Small intestine (tissue), 7 donors: Measurements from ENCODE around the gene VWC2. TPM values are rescaled to one million over a fixed set of nuclear protein-coding genes. Genes with fewer than 3 reads are reported as not detected.

ENCODE experiments used
- DNase-seq, 2 donors: peaks; one replicate each; pipeline versions ENCODE4 v3.0.0 to v3.0.0-alpha.2; 2013
- FAIRE-seq: peaks from 2 replicates; lab custom pipeline; 2012; peaks lifted over from hg19 to GRCh38; lab: Jason Lieb, UNC
- H3K27ac ChIP-seq, 3 donors: one replicate each; pipeline ENCODE4 v1.5.1; 2013; ENCODE audit warnings: low read length in 2 of 3, mild to moderate bottlenecking in 2 of 3, control low read depth in 1 of 3, inconsistent platforms in 1 of 3, low read depth in 1 of 3, moderate library complexity in 1 of 3
- H3K27me3 ChIP-seq, 3 donors: one replicate each; pipeline ENCODE4 v1.6.1; 2013; ENCODE audit warnings: low read length in 3 of 3, inconsistent platforms in 1 of 3; ENCODE audit not compliant: control insufficient read depth in 3 of 3, insufficient read depth in 3 of 3
- H3K36me3 ChIP-seq, 3 donors: one replicate each; pipeline ENCODE4 v1.6.1; 2013; ENCODE audit warnings: low read length in 3 of 3, inconsistent platforms in 1 of 3, low read depth in 1 of 3, mild to moderate bottlenecking in 1 of 3, moderate library complexity in 1 of 3; ENCODE audit not compliant: control insufficient read depth in 3 of 3, insufficient read depth in 2 of 3
- H3K4me1 ChIP-seq, 3 donors: one replicate each; pipeline ENCODE4 v1.6.1; 2013; ENCODE audit warnings: low read length in 2 of 3, inconsistent platforms in 1 of 3, low read depth in 1 of 3, mild to moderate bottlenecking in 1 of 3, moderate library complexity in 1 of 3; ENCODE audit not compliant: control insufficient read depth in 3 of 3, insufficient read depth in 2 of 3
- H3K4me3 ChIP-seq, 3 donors: one replicate each; pipeline ENCODE4 v1.5.1; 2013; ENCODE audit warnings: low read length in 3 of 3, control low read depth in 1 of 3, inconsistent platforms in 1 of 3, low read depth in 1 of 3, mild to moderate bottlenecking in 1 of 3, moderate library complexity in 1 of 3
- H3K9me3 ChIP-seq, 2 donors: one replicate each; pipeline ENCODE4 v1.6.1; 2013; ENCODE audit warnings: low read depth in 1 of 2, low read length in 1 of 2; ENCODE audit not compliant: control insufficient read depth in 2 of 2, insufficient read depth in 1 of 2
- WGBS, 3 donors: extraction: QIAGEN DNeasy Blood & Tissue Kit; methylation state at CpG; one replicate each; pipeline ENCODE4 v1.1.7; 2013; 5-methylcytosine and 5-hydroxymethylcytosine counted together
- polyA plus RNA-seq, 4 donors: library from polyadenylated mRNA; stranded (reverse) in 3 of 4; unstranded in 1 of 4; fragments of 200-250 nt in 3 of 4; fragments of 120-200 nt in 1 of 4; gene quantifications; one replicate each; pipeline versions ENCODE4 v1.2.1 to v1.2.3, GENCODE V29; 2013
- donor health status: healthy with polysubstance abuse.
- donor health status: control.
- donor health status: control.
- donor health status: Bipolar disorder and iron deficiency.
- donor health status: healthy.

VWC2 gene
- polyA plus RNA-seq, 4 donors = 0.10 to 0.89 TPM; not detected in 2

DNA sequence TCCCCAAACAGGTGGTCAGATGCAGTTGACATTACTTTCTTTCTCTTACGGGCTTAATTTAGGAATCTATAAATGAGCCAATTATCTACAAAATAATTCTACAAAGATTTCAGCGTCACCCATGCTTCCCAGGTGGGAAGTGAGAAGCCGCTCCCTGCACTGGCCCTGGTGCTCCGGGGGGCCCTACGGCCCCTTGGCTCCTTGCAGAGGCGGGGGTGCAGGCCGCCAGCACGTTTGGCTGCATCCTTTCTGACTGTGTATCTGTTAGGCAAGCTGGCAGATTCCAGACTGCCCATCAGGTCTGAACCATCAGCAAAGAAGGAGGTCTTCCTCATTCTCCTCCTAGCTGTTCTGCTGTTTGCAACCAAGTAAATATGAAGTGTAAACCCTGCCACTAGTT lies 16.3 kb downstream of the VWC2 start:
- Histone ChIP-seq H3K36me3 (no peaks in the 10 kb centered on the region), H3K4me3 (no peak overlapping the region), H3K9me3 (no peaks in the 10 kb centered on the region), H3K27me3 (no peaks in the 10 kb centered on the region), H3K4me1 (no peaks in the 10 kb centered on the region), H3K27ac (no peak overlapping the region)
- FAIRE-seq (no peak), DNase-seq (no peak)
- WGBS, 3 donors = 70 to 80% (median 75%) methylated on average over 8 of the region's 8 CpGs

DNA sequence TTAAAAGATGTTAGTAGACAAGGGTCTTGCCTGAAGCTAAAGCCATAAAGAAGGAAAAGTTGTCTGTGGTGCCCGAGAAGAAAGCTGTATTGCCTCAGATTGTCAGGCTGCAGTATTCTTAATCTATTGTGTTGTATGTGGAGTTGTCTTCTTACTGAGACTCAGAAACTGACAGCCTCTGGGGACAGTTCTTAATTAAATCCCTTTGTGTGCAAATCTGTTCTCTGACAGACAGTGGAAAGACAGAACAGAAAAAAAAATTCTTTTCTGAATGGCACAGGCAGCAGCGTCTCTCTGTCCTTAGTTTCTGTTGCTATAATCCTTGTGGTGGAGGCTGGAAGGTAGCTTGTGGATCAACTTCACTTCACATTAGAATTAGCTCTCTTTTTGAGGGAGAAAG lies 16.8 kb downstream of the VWC2 start:
- Histone ChIP-seq H3K4me1 (no peaks in the 10 kb centered on the region), H3K36me3 (no peaks in the 10 kb centered on the region), H3K4me3 (no peak overlapping the region), H3K9me3 (no peaks in the 10 kb centered on the region), H3K27me3 (no peaks in the 10 kb centered on the region), H3K27ac (no peak overlapping the region)
- FAIRE-seq (no peak), DNase-seq (no peak)
- WGBS, 3 donors = 62 to 67% (median 66%) methylated on average over 2 of the region's 2 CpGs

DNA sequence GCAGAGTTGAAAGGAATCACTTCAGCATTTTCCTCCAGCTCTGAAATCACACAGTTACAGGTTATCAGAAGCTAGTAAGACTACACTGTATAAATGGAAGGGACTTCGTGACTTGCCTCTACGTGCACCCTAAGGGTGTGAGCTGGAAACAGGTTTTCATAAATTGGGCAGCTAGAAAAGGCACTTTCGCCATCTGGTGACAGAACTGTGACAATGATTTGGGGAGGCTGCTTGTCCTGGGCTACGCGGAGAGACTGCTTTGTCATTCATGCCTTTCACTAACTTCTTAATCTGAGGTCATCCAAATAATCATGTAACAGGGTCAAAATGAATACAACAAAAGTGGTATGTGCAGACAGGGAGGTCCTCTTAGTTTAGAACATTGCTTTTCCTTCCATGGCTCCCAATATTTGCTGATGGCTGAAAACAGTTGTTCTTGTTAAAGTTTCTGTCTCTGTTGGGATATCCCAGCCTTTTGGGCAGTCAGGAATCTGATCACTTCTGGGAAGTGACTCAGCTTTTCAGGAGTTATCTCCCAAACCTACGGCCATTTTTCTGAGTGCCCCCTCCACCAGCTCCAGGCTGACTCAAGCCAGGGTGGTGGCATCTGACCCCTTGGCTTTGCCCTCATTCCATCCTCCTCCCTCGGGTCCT lies 17.8 kb downstream of the VWC2 start:
- Histone ChIP-seq H3K4me3 (no peak overlapping the region), H3K27me3 (no peaks in the 10 kb centered on the region), H3K27ac (no peak overlapping the region), H3K36me3 (no peaks in the 10 kb centered on the region), H3K9me3 (no peaks in the 10 kb centered on the region), H3K4me1 (no peaks in the 10 kb centered on the region)
- WGBS, 3 donors = 22 to 28% (median 22%) methylated on average over 7 of the region's 7 CpGs
- DNase-seq (peak in 1 of 2 donors; percentile 41), FAIRE-seq (no peak)

DNA sequence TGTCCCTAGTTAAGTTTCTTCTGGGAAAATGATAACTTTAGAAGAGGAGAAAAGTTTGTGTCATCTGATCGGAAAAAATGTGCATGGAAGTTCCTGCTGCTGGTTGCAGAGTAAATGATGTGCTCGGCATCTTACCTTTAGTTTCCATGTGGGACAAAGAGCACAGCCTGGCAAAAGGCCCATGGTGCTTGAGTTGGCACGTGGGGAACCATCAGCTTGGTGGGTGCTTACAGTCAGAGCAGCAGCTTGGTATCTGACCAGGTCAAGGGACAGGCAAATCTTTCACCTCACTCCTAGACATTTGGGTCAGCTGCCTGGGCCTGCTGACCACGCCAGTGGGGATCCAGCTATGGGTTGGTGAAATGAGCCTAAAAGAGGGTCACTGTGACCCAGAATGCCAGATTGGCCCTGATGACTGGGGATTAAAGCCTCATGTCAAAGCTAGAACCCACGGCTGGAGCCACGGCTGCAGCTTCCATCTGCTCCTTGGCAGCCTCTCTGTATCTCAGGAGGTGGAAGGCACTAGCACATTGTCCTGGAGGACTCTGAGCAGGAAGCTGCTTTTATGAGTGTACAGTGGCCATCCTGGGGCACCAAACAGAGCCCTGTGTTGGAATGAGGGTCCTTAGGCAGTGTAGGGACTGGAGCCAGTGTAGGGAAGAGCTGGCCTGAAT lies 24.7 kb downstream of the VWC2 start:
- no peak for FAIRE-seq

DNA sequence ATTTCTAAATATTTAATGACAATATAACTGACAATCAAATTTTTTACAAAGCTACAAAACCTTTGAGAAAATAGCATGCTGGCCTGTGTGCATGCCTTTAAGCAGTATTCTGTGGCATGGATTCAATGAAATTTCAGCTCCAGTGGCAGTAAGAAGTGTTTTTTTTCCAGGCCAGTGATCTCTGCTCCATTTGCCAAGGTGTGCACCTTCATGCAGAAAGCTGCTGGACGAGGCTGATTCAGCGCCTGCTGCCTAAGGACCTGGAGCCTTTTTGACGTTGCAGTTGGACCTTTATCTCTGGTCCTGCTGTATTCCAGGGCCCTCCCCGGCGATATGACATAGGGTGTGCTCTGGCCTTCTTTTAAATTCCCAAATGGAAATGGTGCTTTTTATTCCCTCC lies 26.6 kb downstream of the VWC2 start:
- Histone ChIP-seq H3K9me3 (no peaks in the 10 kb centered on the region), H3K36me3 (no peaks in the 10 kb centered on the region), H3K4me1 (no peaks in the 10 kb centered on the region), H3K27me3 (no peaks in the 10 kb centered on the region), H3K4me3 (no peak overlapping the region), H3K27ac (no peak overlapping the region)
- WGBS, 3 donors = 72 to 81% (median 78%) methylated on average over 5 of the region's 5 CpGs
- DNase-seq (no peak), FAIRE-seq (no peak)

More for the DNA sequence above, 24.7 kb downstream of the VWC2 start:
- H3K9me3 ChIP-seq = no peaks in the 10 kb centered on the region
- no peak overlapping the region for H3K4me3 ChIP-seq
- no peaks in the 10 kb centered on the region for H3K36me3 ChIP-seq
- H3K27me3 ChIP-seq = no peaks in the 10 kb centered on the region
- no peaks in the 10 kb centered on the region for H3K4me1 ChIP-seq
- 65 to 80% (median 76%) methylated on average over 6 of the region's 6 CpGs for WGBS, 3 donors
- no peak overlapping the region for H3K27ac ChIP-seq
- DNase-seq = no peak

DNA sequence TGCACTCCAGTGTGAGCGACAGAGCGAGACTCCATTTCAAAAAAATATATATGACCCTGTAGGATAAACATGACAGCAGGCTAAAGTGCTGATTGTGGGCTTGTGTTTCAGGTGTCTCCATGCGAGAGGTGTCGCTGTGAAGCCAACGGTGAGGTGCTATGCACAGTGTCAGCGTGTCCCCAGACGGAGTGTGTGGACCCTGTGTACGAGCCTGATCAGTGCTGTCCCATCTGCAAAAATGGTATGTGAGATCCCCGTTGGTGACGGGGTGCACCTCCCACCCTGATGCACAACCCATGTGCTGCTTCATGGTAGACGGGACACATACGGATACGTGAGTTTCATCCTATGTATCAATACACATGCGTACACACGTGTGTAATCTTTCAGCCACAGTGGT lies 29.2 kb downstream of the VWC2 start:
- FAIRE-seq (no peak), DNase-seq (no peak)
- Histone ChIP-seq H3K9me3 (no peaks in the 10 kb centered on the region), H3K27me3 (no peaks in the 10 kb centered on the region), H3K36me3 (no peaks in the 10 kb centered on the region), H3K4me3 (no peak overlapping the region), H3K27ac (no peak overlapping the region), H3K4me1 (no peaks in the 10 kb centered on the region)
- 92 to 95% (median 93%) methylated on average over 15 of the region's 15 CpGs for WGBS, 3 donors

DNA sequence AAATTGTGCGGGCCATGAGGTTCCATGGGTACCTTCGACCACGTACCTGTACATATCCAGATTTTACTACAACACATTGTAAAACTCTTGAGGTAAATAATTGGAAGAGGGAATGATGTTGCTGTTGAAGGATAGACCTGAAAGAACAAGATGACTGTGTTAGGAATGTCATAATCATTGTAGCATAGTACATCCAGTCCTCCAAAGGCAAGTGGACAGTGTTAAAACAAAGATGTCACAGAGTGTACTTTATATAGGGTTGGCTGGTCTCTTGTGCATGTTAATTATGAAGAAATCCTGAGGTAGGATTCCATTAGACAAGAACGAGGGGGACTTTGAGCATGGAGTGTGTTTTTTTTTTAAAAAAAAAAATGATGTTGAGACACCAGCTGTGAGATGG lies 30.4 kb downstream of the VWC2 start:
- H3K4me1 ChIP-seq = no peaks in the 10 kb centered on the region
- no peaks in the 10 kb centered on the region for H3K9me3 ChIP-seq
- H3K4me3 ChIP-seq = no peak overlapping the region
- 76 to 84% (median 79%) methylated on average over 4 of the region's 4 CpGs for WGBS, 3 donors
- no peaks in the 10 kb centered on the region for H3K27me3 ChIP-seq
- no peaks in the 10 kb centered on the region for H3K36me3 ChIP-seq
- no peak for DNase-seq
- no peak for FAIRE-seq
- H3K27ac ChIP-seq = no peak overlapping the region

DNA sequence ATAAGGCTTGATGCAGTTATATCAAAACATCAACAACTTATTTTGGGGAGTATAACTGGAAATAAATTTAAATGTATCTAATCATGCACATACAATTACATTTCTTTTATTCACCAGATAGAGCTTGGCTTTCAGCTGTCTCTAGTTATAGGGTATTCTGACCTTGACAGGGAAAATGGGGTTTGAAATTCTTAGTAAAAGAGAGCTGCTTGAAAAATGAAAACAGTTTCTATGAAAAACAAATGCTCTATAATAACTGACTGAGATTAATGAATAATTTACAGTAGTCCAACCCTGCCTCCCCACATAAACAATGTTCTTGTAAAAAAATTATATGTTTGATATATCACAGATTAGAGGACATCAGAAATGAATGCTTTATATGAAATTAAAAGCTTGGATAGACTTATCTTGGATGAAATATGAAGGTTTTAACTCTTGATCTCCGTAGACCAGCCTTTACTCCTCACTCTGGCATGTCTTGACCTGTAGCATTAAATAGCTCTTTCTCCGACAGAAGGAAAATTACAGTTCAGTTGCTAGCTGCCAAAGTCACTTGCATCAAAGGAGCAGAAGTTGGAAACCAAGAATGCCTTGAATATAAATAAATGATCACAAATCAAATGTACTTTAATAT lies 32.1 kb downstream of the VWC2 start:
- 64 to 73% (median 64%) methylated on average over 2 of the region's 2 CpGs for WGBS, 3 donors
- no peaks in the 10 kb centered on the region for H3K4me1 ChIP-seq
- no peak overlapping the region for H3K27ac ChIP-seq
- FAIRE-seq (no peak), DNase-seq (no peak)
- no peaks in the 10 kb centered on the region for H3K27me3 ChIP-seq
- H3K36me3 ChIP-seq = no peaks in the 10 kb centered on the region
- no peak overlapping the region for H3K4me3 ChIP-seq
- no peaks in the 10 kb centered on the region for H3K9me3 ChIP-seq
